Suppressor macrophage (primary cell): Measurements from ENCODE around the gene ZNF396.

Source experiments
- DNase-seq, 4 experiments: peaks; one replicate each; pipeline ENCODE4 v3.0.0-alpha.2; 2020 to 2022

The ZNF396 gene

DNA sequence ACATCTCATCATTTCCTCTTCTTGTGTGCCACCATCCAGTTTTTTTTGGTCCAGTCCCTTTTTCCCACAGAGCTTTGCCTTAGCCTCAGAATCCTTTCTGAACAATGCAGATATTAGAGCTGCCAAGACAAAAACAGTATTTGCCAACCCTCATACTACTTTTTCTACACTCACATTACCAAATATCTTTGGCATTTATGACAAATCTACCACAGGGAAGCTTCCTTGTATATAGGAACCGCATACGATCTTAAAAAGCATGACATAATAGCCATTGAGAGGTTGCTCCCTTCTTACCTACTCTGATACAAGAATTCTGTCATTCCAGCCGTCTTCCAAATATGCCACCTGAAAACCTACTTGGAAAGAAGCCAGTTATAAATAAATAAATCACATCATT lies 42.3 kb downstream of the ZNF396 start:
- no peak for DNase-seq

GRCh38 chr18:35334212-35334611 lies 42.9 kb downstream of the ZNF396 start:
- no peak for DNase-seq

DNA sequence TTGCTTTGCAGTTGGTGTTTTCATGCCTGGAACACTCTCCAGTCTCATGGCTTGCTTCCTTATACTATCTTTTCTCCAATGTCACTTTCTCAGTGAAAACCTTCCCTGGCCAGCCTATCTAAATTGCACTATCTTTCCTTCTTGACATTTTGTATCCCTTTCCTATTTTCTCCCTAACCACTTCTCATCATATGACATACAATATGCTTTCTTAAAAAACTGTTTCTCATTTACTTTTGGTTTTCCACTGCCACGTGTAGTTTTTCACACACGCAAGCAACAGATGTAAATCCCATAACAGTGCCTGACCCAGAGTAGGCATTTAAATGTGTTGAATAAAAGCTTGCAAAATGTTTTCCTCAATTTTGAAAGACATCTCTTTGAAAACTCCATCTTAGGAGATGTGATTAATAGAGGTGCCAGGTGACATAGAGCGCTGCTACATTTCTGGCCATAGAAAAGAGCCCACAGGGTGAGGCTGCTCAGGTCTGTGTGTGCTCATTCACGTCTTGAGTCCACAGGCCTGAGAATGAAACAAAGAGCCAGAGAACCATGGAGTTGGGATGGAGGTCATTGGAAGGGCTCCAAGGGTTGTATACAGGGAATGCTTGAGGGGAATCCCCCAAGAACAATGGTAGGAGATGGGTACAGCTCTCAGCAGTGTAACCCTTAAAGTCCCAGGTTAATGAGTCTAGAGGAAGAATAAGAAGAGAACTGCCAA lies 45.6 kb downstream of the ZNF396 start:
- no peak for DNase-seq

GRCh38 chr18:35328868-35329267 lies 48.3 kb downstream of the ZNF396 start:
- no peak for DNase-seq

DNA sequence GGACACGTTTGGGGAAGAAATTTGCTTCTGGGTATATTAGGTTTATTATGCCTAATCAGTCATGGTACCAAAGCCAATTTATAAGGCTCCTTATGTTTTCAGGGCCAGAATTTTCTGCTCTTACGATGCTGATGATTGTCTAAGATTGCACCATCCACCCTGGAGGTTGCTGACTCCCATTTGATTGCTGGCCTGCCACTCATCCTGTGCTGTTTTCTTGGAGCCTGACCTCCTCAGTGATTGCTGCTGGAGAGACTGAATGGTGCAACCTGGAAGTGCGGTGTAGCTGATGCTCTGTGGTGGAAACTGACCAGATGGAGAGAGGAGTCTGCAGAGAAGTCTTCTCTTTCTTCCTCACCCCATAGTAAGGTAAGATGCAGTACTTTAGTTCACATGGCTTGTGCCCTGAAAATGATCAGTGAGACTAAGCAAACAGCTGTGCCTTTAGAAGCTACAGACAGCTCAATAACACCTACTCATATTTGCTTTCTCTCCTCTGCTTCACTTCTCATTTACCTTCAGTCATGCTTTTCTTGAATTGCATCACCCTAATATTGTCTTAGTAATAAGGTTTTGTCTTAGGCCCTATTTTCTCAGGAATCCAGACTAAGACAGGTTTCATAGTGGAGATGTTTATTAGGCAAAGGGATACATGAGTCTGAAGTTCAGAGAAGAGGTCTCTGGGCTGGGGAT lies 50.3 kb downstream of the ZNF396 start:
- no peak for DNase-seq

DNA sequence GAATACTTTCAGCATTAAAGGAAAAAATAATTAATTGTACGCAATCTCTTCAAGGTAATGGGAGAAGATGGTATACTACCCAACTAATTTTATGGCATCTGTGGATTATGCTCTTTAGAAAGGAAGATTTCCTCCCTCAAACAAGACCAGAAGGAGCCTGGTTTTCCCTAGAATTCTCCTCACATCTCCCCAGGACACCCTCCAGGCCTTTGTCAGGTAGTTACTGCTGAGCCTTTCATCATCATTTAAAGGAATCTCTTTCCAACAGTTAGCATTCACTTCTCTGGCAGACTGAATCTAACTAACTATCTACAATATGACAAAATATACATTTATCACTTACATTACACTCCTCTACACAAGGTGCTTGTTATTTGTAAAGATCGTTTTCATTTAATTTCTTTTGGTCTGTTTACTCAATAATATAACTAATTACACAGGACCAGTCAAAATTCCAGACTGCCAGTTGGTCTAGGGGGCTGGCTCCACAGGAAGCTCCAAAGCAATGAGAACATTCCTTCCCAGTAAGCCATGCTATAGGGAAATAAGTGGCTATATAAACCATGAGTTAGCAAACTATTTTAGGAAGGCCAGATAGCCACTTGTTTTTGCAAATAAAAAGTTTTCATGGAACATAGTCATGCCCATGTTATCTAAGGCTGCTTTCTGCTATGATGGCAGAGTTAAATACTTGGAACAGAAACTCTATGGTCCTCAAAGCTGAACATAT lies 52.0 kb downstream of the ZNF396 start:
- no peak for DNase-seq

GRCh38 chr18:35322486-35323458 lies 54.4 kb downstream of the ZNF396 start:
- DNase-seq, result no peak
